Mucosa of descending colon (tissue), 3 donors: ENCODE measurements around the gene RAB6C. TPM values are rescaled to one million over a fixed set of nuclear protein-coding genes. Genes with fewer than 3 reads are reported as not detected.
"Not testable (repeated sequence)": the region's sequence is repeated elsewhere in the genome, so short reads cannot be mapped to it uniquely, and the experiment has no call there.

ENCODE experiments used
- ATAC-seq: fragments of 200-7000 bp; cut with Tn5 transposase; one replicate; pipeline ENCODE4 v1.9.1; 2020; ENCODE audit warnings: mild to moderate bottlenecking, moderate library complexity
- DNase-seq, 3 donors: peaks; one replicate each; pipeline ENCODE4 v3.0.0-alpha.2; 2020
- H3K36me3 ChIP-seq: fragments of 200-600 bp; one replicate; pipeline ENCODE4 v1.8.0; 2021; ENCODE audit warnings: low read depth, mild to moderate bottlenecking
- H3K4me1 ChIP-seq: fragments of 200-600 bp; one replicate; pipeline ENCODE4 v1.8.0; 2021; ENCODE audit warnings: low read depth, mild to moderate bottlenecking
- H3K4me3 ChIP-seq: fragments of 200-600 bp; one replicate; pipeline ENCODE4 v1.8.0; 2021; ENCODE audit warnings: mild to moderate bottlenecking
- H3K9me3 ChIP-seq: fragments of 200-600 bp; one replicate; pipeline ENCODE4 v1.8.0; 2021; ENCODE audit warnings: mild to moderate bottlenecking
- intact Hi-C, 2 donors: fragments of 100-400 bp; cut with DNase I in 1 of 2; cut with micrococcal nuclease in 1 of 2; formaldehyde crosslinking; loops; one replicate each; pipeline versions ENCODE4 v1.11.0 to v1.11.1; 2022; cut with DNase I, micrococcal nuclease
- total RNA-seq, 3 donors: library from RNA; stranded (reverse); fragmentation: NEBNext Ultra II Directional in 2 of 3; extraction: Animal tissue kit (Norgen Biotek cat#: 25700) in 2 of 3; gene quantifications; one replicate each; pipeline versions ENCODE4 v1.2.1 to v1.2.4, GENCODE V29; 2021 to 2023
- TF ChIP-seq, protein P1 (sequence below): fragments of 200-600 bp; IDR thresholded peaks from one replicate; pipeline ENCODE4 v1.8.0; 2022; ENCODE audit warnings: antibody characterized with exemption, mild to moderate bottlenecking
- donor health status: DM: no; HTN: no; CAD: no; lungs with moderate emphysema.
- donor health status: DM: no; HTN: no; CAD: no.
- donor health status: DM: no; HTN: yes; CAD: no.

RAB6C gene
- total RNA-seq, 3 donors from 2014 or later = 0.17 to 0.35 TPM; not detected in 1

DNA sequence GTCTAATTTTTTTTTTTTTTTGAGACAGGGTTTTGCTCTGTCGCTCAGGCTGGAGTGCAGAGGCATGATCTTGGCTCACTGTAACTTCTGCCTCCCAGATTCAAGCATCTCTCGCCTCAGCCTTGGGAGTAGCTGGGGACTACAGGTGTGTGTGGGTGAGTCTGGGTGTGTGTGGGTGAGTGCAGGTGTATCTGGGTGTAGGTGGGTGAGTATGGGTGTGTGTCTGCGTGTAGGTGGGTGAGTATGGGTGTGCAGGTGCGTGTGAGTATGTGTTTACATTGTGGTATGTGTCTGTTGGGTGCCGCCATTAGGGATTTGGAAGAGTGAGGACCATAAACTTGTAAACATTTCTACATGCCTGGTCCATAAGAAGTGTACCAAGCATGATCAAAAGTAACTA lies 1.5 kb upstream of the RAB6C start:
- no peaks in the 10 kb centered on the region for H3K36me3 ChIP-seq
- TF ChIP-seq, protein P1, sequence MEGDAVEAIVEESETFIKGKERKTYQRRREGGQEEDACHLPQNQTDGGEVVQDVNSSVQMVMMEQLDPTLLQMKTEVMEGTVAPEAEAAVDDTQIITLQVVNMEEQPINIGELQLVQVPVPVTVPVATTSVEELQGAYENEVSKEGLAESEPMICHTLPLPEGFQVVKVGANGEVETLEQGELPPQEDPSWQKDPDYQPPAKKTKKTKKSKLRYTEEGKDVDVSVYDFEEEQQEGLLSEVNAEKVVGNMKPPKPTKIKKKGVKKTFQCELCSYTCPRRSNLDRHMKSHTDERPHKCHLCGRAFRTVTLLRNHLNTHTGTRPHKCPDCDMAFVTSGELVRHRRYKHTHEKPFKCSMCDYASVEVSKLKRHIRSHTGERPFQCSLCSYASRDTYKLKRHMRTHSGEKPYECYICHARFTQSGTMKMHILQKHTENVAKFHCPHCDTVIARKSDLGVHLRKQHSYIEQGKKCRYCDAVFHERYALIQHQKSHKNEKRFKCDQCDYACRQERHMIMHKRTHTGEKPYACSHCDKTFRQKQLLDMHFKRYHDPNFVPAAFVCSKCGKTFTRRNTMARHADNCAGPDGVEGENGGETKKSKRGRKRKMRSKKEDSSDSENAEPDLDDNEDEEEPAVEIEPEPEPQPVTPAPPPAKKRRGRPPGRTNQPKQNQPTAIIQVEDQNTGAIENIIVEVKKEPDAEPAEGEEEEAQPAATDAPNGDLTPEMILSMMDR = no peak
- no peaks in the 10 kb centered on the region for H3K9me3 ChIP-seq
- H3K4me3 ChIP-seq = no peak overlapping the region
- H3K4me1 ChIP-seq = no peaks in the 10 kb centered on the region
- intact Hi-C loops = no loop called here
- DNase-seq = no peak
- ATAC-seq = no peak

DNA sequence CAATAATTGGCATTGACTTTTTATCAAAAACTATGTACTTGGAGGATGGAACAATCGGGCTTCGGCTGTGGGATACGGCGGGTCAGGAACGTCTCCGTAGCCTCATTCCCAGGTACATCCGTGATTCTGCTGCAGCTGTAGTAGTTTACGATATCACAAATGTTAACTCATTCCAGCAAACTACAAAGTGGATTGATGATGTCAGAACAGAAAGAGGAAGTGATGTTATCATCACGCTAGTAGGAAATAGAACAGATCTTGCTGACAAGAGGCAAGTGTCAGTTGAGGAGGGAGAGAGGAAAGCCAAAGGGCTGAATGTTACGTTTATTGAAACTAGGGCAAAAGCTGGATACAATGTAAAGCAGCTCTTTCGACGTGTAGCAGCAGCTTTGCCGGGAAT lies 780 bp downstream of the RAB6C start:
- intact Hi-C loops, H3K4me3 ChIP-seq, H3K4me1 ChIP-seq, H3K36me3 ChIP-seq, H3K9me3 ChIP-seq, DNase-seq: not testable (repeated sequence)
- ATAC-seq = peak; percentile 73

DNA sequence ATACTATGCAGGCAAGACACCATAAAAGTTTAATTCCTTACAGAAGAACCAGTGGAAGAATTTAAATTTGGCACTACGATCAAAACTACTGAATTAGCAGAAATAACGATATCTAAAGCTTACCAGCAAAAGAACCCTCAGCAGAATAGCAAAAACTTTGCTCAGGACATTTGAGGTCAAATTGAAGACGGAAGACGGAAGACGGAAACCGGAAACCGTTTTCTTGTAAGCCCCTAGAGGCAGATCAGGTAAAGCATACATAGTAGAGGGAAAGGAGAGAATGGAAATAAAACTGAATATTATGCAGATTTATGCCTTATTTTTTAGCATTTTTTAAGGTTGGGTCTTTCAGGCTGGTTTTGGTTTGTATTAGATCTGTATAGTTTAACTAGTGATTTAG lies 2.2 kb downstream of the RAB6C start:
- H3K4me3 ChIP-seq, DNase-seq, H3K36me3 ChIP-seq, H3K9me3 ChIP-seq, ATAC-seq, intact Hi-C loops, H3K4me1 ChIP-seq: not testable (repeated sequence)

DNA sequence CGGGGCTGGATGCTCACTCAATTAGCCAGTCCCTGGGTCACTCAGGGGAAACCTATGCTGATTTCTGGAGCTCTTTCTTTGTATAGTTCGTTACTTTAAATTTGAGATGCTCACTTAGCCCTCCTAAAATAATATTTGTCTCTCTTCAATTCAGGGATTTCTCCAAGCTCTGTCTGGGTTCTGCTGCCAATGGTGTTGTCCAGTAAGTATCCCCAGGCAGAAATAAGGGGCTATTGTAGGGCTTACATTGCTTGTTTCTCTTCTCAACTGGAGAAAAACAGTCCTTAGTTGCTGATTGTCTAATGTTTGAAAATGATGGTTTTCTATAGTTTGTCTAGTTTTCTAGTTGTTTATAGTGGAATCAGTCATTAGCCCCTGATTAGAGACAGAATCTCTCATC lies 5.0 kb downstream of the RAB6C start:
- no peaks in the 10 kb centered on the region for H3K36me3 ChIP-seq
- H3K4me1 ChIP-seq = no peaks in the 10 kb centered on the region
- H3K9me3 ChIP-seq = no peaks in the 10 kb centered on the region
- DNase-seq (no peak), ATAC-seq (no peak)
- intact Hi-C loops = no loop called here
- H3K4me3 ChIP-seq = no peak overlapping the region
- TF ChIP-seq, protein P1 = no peak

DNA sequence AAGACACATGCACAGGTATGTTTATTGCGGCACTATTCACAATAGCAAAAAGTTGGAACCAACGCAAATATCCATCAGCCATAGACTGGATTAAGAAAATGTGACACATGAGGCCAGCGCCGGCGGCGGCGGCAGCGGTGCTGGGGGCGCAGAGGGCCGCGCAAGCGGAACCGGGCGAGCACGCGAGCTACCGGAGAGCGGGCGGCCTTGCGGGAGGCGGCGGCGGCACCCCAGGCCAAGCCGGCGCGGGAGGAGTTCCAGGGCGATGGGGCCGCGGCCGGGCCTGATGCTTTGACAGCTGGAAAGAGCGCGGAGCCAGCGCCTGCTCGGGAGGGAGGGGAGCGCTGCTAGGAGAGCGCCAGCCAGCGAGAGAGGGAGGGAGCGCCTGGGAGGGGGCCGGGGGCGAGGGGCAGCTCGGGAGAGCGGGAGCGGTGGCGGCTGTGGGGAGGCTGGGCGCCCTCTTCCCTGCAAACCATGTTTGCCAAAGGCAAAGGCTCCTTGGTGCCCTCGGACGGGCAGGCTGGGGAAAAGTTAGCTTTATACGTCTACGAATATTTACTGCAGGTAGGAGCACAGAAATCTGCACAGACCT lies 13.0 kb downstream of the RAB6C start:
- DNase-seq = peak in 1 of 3 donors; percentile 24
- H3K4me1 ChIP-seq, H3K4me3 ChIP-seq, H3K36me3 ChIP-seq, H3K9me3 ChIP-seq, intact Hi-C loops, ATAC-seq: not testable (repeated sequence)

DNA sequence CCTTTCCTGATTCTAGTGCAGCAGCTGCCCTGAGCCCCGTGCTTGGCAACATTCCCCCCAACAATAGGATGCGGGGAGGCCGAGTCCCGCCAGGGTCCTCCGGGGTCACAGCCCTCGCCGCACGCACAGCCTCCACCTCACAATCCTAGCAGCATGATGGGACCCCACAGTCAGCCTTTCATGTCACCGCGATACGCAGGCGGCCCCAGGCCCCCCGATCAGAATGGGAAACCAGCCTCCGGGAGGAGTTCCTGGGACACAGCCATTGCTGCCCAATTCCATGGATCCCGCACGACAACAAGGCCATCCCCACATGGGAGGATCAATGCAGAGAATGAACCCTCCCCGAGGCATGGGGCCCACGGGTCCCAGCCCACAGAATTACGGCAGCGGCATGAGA lies 13.7 kb downstream of the RAB6C start:
- H3K9me3 ChIP-seq, H3K36me3 ChIP-seq, H3K4me1 ChIP-seq, H3K4me3 ChIP-seq, intact Hi-C loops, ATAC-seq, DNase-seq: not testable (repeated sequence)

DNA sequence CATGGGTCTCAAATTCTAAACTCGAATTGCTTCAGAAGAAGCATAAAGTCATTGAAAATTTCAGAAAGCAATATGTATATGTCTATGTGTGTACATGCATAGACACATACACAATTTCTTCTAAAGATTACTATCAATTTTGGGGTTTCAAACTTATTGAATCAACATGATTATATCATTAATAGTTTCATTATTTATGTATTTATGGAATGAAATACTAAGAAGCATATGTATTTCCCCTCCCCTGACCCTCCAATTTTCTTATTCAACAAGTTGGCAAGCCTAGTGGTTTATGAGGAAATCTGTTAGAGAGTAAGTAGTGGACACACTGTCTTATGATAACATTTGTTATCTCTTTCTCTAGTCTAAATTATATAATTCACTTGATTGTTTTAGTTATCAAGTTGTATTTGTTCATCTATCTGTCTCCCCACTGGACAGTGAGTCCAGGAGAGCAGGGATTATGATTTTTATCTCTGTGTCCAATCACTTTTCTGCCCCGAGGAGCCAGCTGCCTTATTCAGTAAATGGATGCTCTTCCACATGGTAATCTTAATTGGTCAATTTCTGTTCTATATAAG lies 17.3 kb downstream of the RAB6C start:
- ATAC-seq, H3K4me1 ChIP-seq, H3K9me3 ChIP-seq, intact Hi-C loops, H3K4me3 ChIP-seq, H3K36me3 ChIP-seq, DNase-seq: not testable (repeated sequence)

DNA sequence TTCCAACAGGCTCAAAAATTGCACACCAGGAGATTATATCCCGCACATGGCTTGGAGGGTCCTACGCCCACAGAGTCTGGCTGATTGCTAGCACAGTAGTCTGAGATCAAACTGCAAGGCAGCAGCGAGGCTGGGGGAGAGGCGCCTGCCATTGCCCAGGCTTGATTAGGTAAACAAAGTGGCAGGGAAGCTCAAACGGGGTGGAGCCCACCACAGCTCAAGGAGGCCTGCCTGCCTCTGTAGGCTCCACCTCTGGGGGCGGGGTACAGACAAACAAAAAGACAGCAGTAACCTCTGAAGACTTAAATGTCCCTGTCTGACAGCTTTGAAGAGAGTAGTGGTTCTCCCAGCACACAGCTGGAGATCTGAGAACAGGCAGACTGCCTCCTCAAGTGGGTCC lies 19.3 kb downstream of the RAB6C start:
- H3K9me3 ChIP-seq, H3K36me3 ChIP-seq, H3K4me1 ChIP-seq, DNase-seq, ATAC-seq, H3K4me3 ChIP-seq, intact Hi-C loops: not testable (repeated sequence)

DNA sequence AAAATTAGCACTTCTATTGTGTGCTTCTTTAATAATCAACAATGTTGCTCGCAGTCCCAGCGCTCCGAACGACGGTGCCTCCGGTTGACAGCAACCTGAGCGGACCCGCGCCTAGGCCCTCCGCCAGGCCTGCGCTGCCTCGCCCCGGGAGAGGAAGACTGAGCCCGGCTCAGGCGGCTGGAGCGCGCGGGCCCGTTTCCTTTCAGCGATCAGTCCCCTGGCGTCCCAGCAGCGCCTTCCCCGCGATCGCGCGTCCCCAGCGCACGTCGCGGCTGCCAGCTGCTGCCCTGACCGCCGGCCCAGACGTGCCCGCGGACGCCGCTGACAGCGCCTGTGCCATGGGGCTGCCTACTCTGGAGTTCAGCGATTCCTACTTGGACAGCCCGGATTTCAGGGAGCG lies 26.4 kb downstream of the RAB6C start:
- H3K36me3 ChIP-seq, DNase-seq, H3K4me3 ChIP-seq, H3K9me3 ChIP-seq, H3K4me1 ChIP-seq, intact Hi-C loops, ATAC-seq: not testable (repeated sequence)

DNA sequence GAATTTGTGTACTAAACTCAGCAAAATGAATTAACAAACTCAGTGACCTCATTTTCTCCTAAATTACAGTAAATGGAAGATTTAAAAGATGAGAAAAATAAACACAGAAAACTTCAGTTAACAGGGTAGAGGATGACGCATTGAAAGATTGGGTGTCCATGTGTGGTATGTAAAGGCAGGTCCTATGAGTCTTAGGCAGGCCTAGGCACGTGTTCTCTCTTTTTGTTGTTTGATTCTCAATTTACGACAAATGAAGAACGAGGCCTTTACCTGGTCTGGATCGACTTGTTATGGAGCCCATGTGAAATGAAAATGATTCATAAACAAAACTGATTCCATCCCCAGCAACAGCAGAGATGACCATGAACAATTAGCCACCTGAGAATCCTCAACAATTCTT lies 37.2 kb downstream of the RAB6C start:
- ATAC-seq, intact Hi-C loops, H3K4me3 ChIP-seq: not testable (repeated sequence)

More for the DNA sequence above, 37.2 kb downstream of the RAB6C start:
- H3K9me3 ChIP-seq, H3K4me1 ChIP-seq, H3K36me3 ChIP-seq, DNase-seq: not testable (repeated sequence)
